SK-N-MC (cell line): Measurements from ENCODE around the gene RIC8B.

Source experiments
- DNase-seq: peaks from one replicate; pipeline ENCODE4 v3.0.0-alpha.2; 2011; ENCODE audit warnings: low read depth, low spot score
- H3K27ac ChIP-seq: fragments of 200-600 bp; sonication (generic); 2 replicates; pipeline ENCODE4 v1.5.1; 2016; ENCODE audit warnings: mixed run types
- H3K36me3 ChIP-seq: fragments of 200-600 bp; sonication (generic); 2 replicates; pipeline ENCODE4 v1.6.1; 2017; ENCODE audit warnings: antibody characterized with exemption, low read length, mixed read lengths; ENCODE audit not compliant: insufficient read depth
- H3K4me3 ChIP-seq: fragments of 200-600 bp; sonication (generic); 2 replicates; pipeline ENCODE4 v1.5.1; 2016
- H3K9ac ChIP-seq: fragments of 200-600 bp; sonication (generic); 2 replicates; pipeline ENCODE4 v1.8.0; 2017; ENCODE audit warnings: mixed run types, mixed read lengths; ENCODE audit not compliant: insufficient read length
- H3K9me3 ChIP-seq: fragments of 200-600 bp; sonication (generic); 2 replicates; pipeline ENCODE4 v1.6.1; 2017; ENCODE audit warnings: low read depth, mild to moderate bottlenecking, antibody characterized with exemption, low read length, moderate library complexity, mixed read lengths
- EZH2 ChIP-seq: fragments of 200-600 bp; sonication (generic); IDR thresholded peaks from one replicate; pipeline ENCODE4 v1.6.1; 2017; ENCODE audit warnings: antibody characterized with exemption
- FOXP2 ChIP-seq: optimal IDR thresholded peaks from 2 replicates; pipeline ENCODE3; 2011; ENCODE audit warnings: mild to moderate bottlenecking, moderate library complexity; ENCODE audit not compliant: insufficient read depth; ENCODE audit errors: extremely low read length, control extremely low read depth
- POLR2AphosphoS5 ChIP-seq: IDR thresholded peaks from 2 replicates; pipeline ENCODE4 v1.6.1; 2012; ENCODE audit warnings: mild to moderate bottlenecking, low read depth, low read length, borderline replicate concordance

RIC8B gene

DNA sequence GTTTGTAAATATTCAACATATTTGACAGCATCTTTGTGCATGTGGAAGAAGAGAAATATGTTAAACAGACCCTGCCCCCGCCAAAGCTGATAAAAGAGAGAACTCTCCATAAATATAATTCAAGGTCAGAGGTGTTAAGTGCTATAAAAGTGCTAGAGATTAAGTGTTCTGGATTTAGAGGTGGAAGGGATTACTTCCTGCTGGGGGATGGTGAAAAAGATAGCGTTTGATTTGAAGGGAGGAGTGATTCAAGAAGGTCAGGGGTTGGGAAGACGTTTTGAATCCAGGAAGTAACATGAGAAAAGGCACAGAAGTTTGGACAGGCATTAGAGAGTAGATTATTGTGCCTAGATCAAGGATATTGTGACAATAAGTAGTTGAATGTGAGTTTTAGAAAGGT is 30.2 kb downstream of the RIC8B start:
- no peak overlapping the region for H3K9ac ChIP-seq
- peaks cover 9% of the 10 kb centered on the region for H3K36me3 ChIP-seq
- no peak for DNase-seq
- no peaks in the 10 kb centered on the region for H3K9me3 ChIP-seq
- no peak overlapping the region for H3K4me3 ChIP-seq
- H3K27ac ChIP-seq, result no peak overlapping the region
- TF ChIP-seq EZH2 (no peak), POLR2AphosphoS5 (no peak), FOXP2 (no peak)

DNA sequence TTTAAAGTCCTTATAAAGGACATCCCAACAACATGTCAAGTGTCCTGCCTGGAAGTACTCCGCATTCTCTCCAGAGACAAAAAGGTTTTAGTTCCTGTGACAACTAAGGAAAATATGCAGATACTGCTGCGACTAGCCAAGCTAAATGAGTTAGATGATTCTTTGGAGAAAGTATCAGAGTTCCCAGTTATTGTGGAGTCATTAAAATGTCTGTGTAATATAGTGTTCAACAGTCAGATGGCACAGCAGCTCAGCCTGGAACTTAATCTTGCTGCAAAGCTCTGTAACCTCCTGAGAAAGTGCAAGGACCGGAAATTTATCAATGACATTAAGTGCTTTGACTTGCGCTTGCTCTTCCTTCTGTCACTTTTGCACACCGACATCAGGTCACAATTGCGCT is 40.2 kb downstream of the RIC8B start:
- no peaks in the 10 kb centered on the region for H3K9me3 ChIP-seq
- no peak overlapping the region for H3K27ac ChIP-seq
- no peak for TF ChIP-seq EZH2
- no peak for TF ChIP-seq FOXP2
- TF ChIP-seq POLR2AphosphoS5, result no peak
- H3K4me3 ChIP-seq, result no peak overlapping the region
- no peak for DNase-seq
- H3K9ac ChIP-seq, result no peak overlapping the region
- H3K36me3 ChIP-seq, result peaks cover 34% of the 10 kb centered on the region

DNA sequence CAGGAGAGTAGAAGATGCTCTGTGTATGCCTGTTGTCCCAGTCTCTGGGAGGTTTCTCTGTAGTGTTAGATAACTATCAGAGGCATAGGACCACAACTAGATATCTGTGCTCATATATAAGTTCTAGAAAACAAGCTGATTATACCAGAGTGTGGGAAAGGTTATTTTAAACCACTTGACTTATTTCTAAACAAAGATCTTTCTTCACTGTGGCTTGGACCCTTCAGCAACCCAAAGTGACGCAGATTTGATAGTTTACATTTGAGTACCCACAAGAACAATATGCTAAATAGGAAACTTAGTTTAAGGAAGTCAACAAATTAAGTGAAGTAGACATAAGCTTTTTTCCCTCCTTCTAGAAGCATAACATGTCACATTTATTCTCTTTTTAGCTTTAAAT is 41.3 kb downstream of the RIC8B start:
- H3K36me3 ChIP-seq, result peaks cover 36% of the 10 kb centered on the region
- TF ChIP-seq EZH2 (no peak), POLR2AphosphoS5 (no peak), FOXP2 (no peak)
- H3K9ac ChIP-seq, result no peak overlapping the region
- H3K4me3 ChIP-seq, result no peak overlapping the region
- H3K9me3 ChIP-seq, result no peaks in the 10 kb centered on the region
- H3K27ac ChIP-seq, result no peak overlapping the region
- no peak for DNase-seq

DNA sequence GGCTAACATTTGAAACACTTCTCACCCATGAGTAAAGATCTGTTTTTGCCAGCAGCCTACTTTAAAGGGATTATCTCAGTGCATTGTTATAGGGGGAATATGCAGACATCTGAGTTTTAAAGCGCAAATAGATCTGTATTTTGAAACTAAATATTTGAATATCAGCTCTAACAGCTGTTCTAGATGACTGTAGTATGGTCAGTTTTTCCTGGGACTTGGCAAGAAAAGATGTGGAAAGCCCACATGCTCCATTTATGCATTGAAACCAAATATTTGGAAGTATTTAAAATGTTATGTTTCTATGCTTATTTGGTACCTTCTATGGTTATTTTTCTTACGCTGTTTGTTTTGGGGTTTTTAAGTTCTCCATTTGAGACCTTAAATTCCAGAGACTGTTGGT is 41.7 kb downstream of the RIC8B start:
- peaks cover 41% of the 10 kb centered on the region for H3K36me3 ChIP-seq
- H3K9ac ChIP-seq, result no peak overlapping the region
- no peaks in the 10 kb centered on the region for H3K9me3 ChIP-seq
- DNase-seq, result no peak
- no peak overlapping the region for H3K27ac ChIP-seq
- no peak overlapping the region for H3K4me3 ChIP-seq
- no peak for TF ChIP-seq FOXP2

DNA sequence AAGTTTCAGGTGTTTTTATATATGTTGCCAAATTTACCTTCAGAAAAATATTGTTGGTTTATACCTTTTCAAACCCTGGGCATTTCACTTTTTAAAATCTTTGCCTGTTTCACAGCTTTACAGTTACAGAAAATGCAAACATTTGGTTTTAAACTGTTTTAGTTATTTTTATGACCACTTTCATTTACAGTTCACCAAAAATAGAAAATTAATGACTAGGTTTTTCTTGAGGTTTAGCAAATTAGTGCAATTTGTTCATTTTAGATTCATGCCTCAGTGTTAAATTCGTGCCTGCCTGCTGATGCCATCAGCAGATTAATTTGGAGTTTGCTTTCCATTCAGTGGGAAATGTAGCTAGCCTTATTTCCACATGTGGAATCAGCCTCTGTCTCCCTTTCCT is 45.5 kb downstream of the RIC8B start:
- DNase-seq, result no peak
- no peak overlapping the region for H3K9ac ChIP-seq
- TF ChIP-seq POLR2AphosphoS5, result no peak
- TF ChIP-seq EZH2, result no peak
- no peak for TF ChIP-seq FOXP2
- no peak overlapping the region for H3K4me3 ChIP-seq
- H3K9me3 ChIP-seq, result no peaks in the 10 kb centered on the region
- peaks cover 36% of the 10 kb centered on the region for H3K36me3 ChIP-seq
- H3K27ac ChIP-seq, result no peak overlapping the region

DNA sequence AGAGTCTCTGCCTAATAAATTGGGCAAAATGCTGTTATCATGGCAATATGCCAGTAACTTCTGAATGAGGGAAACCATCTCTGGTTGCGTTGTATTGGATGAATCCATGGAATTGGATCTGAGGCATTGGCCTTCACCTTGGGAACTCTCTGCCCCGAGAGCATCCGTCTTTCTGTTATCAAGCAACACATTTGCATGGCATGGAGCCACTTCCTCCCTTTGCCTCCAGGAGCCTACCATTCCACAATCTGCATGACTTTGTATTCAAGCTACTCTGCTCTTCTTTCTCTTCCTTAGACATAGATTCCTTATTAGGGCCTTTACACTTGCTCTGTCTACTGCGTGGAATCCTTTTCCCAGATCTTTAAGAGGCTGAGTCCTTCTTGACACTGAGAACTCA is 57.2 kb downstream of the RIC8B start:
- no peak for TF ChIP-seq POLR2AphosphoS5
- TF ChIP-seq FOXP2, result no peak
- TF ChIP-seq EZH2, result no peak
- Histone ChIP-seq H3K9ac (no peak overlapping the region), H3K36me3 (peaks cover 23% of the 10 kb centered on the region), H3K4me3 (no peak overlapping the region), H3K27ac (peak overlapping the region; percentile 56; the same call in 1 of the 2 replicates), H3K9me3 (no peaks in the 10 kb centered on the region)
- DNase-seq, result no peak

DNA sequence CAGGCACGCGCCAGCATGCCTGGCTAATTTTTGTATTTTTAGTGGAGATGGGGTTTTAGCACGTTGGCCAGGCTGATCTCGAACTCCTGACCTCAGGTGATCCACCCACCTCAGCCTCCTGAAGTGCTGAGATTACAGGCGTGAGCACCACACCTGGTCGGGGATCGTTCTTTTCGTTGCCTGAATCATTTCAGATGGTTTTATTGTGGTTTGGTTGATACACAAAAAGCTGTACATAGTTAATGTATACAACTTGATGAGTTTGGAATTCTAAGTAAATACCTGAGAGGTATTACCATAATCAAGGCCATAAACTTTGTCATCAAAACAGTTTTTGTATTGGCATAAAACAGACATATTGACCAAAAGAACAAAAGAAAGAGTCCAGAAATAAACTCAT is 63.3 kb downstream of the RIC8B start:
- Histone ChIP-seq H3K9me3 (no peaks in the 10 kb centered on the region), H3K36me3 (peaks cover 14% of the 10 kb centered on the region), H3K4me3 (no peak overlapping the region), H3K9ac (no peak overlapping the region), H3K27ac (no peak overlapping the region)
- TF ChIP-seq FOXP2 (no peak), EZH2 (no peak), POLR2AphosphoS5 (no peak)
- no peak for DNase-seq

DNA sequence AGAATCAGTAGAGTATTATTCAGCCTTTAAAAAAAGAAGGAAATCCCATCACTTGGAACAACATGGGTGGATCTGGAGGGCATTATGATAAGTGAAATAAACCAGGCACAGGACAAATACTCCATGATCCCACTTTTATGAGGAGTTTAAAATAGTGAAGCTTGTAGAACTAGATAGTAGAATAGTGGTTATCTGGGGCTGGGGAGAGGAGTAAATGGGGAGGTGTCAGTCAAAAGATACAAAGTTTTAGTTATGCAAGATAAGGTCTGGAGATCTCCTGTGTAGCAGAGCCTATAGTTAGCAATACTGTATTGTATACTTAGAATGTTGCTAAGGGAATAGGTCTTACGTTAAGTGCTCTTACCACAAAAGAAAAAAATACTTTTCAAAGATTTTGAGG is 64.9 kb downstream of the RIC8B start:
- no peak overlapping the region; the same call in 1 of the 2 replicates for H3K4me3 ChIP-seq
- peak overlapping the region; percentile 93 for H3K27ac ChIP-seq
- peaks cover 26% of the 10 kb centered on the region for H3K36me3 ChIP-seq
- no peak for DNase-seq
- no peaks in the 10 kb centered on the region for H3K9me3 ChIP-seq
- peak overlapping the region; percentile 11 for H3K9ac ChIP-seq
- TF ChIP-seq FOXP2 (no peak), POLR2AphosphoS5 (no peak), EZH2 (no peak)

DNA sequence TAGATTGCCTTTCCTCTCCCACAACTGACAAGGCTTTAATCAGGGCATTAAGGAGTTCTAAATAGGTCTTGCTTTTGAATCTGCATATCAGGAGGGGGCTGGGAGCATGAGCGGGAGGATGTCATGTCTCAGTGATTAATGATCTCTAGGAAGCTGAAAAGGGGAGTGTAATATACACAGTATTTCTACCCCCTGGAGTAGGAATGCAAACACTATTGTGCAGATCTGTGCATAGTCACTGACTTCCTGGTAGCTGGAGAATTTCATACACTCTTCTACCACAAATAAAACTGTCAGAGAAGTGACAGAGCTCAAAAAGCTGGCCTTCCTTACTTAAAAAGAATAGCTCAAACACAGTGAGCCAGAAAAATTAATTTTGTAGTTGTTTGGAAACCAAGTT is 65.8 kb downstream of the RIC8B start:
- Histone ChIP-seq H3K9ac (peak overlapping the region; percentile 19), H3K27ac (peak overlapping the region; percentile 93)
- DNase-seq, result peak; percentile 77

More for the DNA sequence above, 65.8 kb downstream of the RIC8B start:
- H3K4me3 ChIP-seq, result peak overlapping the region; percentile 60
- peak; percentile 61 for TF ChIP-seq FOXP2
- no peak for TF ChIP-seq EZH2
- no peaks in the 10 kb centered on the region for H3K9me3 ChIP-seq
- peaks cover 33% of the 10 kb centered on the region for H3K36me3 ChIP-seq
